B cell (primary cell): ENCODE data around the gene CNTN3.

Source experiments
- EZH2 ChIP-seq: IDR thresholded peaks from 2 replicates; pipeline ENCODE4 v1.6.1; 2012; ENCODE audit warnings: borderline replicate concordance, low read depth, mild to moderate bottlenecking, moderate library complexity, low read length; ENCODE audit not compliant: insufficient read depth, poor library complexity, severe bottlenecking
- TF ChIP-seq, protein P1 (sequence below): fragments of 200-600 bp; IDR thresholded peaks from one replicate; pipeline ENCODE4 v1.8.0; 2022; ENCODE audit warnings: antibody characterized with exemption, mild to moderate bottlenecking

DNA sequence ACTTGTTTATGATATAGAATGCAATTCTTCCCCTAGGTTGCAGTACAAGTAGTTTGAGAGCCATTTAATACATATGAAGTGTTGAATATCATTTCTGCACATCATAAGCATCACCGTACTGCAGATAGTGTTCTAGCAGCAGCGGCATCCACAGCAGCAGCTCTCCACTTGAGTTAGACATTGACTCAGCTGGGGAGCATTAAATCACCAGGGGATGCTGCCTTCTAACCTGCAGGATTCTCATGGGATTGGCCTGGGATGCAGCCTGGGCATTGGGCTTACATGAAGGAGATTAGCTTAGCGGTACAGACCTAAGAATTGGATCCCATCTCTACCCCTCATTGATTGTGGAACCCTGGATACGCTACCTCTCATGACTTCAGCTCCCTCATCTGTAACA, 43.3 kb downstream of the CNTN3 start:
- TF ChIP-seq, protein P1, sequence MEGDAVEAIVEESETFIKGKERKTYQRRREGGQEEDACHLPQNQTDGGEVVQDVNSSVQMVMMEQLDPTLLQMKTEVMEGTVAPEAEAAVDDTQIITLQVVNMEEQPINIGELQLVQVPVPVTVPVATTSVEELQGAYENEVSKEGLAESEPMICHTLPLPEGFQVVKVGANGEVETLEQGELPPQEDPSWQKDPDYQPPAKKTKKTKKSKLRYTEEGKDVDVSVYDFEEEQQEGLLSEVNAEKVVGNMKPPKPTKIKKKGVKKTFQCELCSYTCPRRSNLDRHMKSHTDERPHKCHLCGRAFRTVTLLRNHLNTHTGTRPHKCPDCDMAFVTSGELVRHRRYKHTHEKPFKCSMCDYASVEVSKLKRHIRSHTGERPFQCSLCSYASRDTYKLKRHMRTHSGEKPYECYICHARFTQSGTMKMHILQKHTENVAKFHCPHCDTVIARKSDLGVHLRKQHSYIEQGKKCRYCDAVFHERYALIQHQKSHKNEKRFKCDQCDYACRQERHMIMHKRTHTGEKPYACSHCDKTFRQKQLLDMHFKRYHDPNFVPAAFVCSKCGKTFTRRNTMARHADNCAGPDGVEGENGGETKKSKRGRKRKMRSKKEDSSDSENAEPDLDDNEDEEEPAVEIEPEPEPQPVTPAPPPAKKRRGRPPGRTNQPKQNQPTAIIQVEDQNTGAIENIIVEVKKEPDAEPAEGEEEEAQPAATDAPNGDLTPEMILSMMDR, result no peak
- no peak for TF ChIP-seq EZH2
